H1 (cell line): ENCODE measurements around the gene POLR3H. TPM values are rescaled to one million over a fixed set of nuclear protein-coding genes. Genes with fewer than 3 reads are reported as not detected.
A peak's percentile ranks its signal among the peaks of the same experiment; 100 is the strongest.

Experiments
- CTCF ChIA-PET: fragments of 300-600 bp; sonication (Branson Sonifier 250); formaldehyde crosslinking; loops from one replicate; lab custom pipeline; 2021; ENCODE audit not compliant: partially characterized antibody; lab: Charles Lee
- POLR2A ChIA-PET: fragments of 300-600 bp; sonication (Branson Sonifier 250); formaldehyde crosslinking; loops from one replicate; lab custom pipeline; 2021; ENCODE audit warnings: inconsistent platforms; ENCODE audit not compliant: partially characterized antibody; lab: Charles Lee
- DNase-seq, 2 experiments: peaks; one replicate each; pipeline versions ENCODE4 v3.0.0 to v3.0.0-alpha.2; 2010 to 2022; ENCODE audit warnings: low spot score in 2 of 2, low read depth in 1 of 2, mixed read lengths in 1 of 2
- FAIRE-seq: peaks from 2 replicates; lab custom pipeline; 2011; peaks lifted over from hg19 to GRCh38; lab: Jason Lieb, UNC
- H2AFZ ChIP-seq: 2 replicates; pipeline ENCODE4 v1.8.1; 2012; ENCODE audit warnings: low read length, inconsistent platforms
- H2AK5ac ChIP-seq: 2 replicates; pipeline ENCODE4 v1.6.1; 2013; ENCODE audit warnings: low read depth, low read length
- H2BK120ac ChIP-seq: replicated peaks from 2 replicates; pipeline ENCODE3; 2013; ENCODE audit warnings: low read depth, low read length, inconsistent platforms
- H2BK12ac ChIP-seq: 2 replicates; pipeline ENCODE4 v1.6.1; 2013; ENCODE audit warnings: low read depth, low read length
- H2BK15ac ChIP-seq: 2 replicates; pipeline ENCODE4 v1.6.1; 2013; ENCODE audit warnings: low read length
- H2BK20ac ChIP-seq: 2 replicates; pipeline ENCODE4 v1.6.1; 2013; ENCODE audit warnings: low read length
- H2BK5ac ChIP-seq: 2 replicates; pipeline ENCODE4 v1.6.1; 2013; ENCODE audit warnings: low read depth, low read length
- H3K14ac ChIP-seq: 2 replicates; pipeline ENCODE4 v1.6.1; 2013; ENCODE audit warnings: inconsistent platforms; ENCODE audit not compliant: insufficient read length
- H3K18ac ChIP-seq: 2 replicates; pipeline ENCODE4 v1.6.1; 2013; ENCODE audit warnings: low read length; ENCODE audit errors: extremely low read depth
- H3K23ac ChIP-seq: 2 replicates; pipeline ENCODE4 v1.6.1; 2013; ENCODE audit warnings: inconsistent platforms; ENCODE audit not compliant: insufficient read length
- H3K23me2 ChIP-seq: 2 replicates; pipeline ENCODE4 v1.6.1; 2013; ENCODE audit warnings: low read depth, low read length
- H3K27ac ChIP-seq: 2 replicates; pipeline ENCODE4 v1.6.1; 2011; ENCODE audit warnings: low read depth, low read length, inconsistent platforms
- H3K27me3 ChIP-seq, 4 experiments: replicated peaks in 1 of 4; 1 replicate in 1 of 4; 2 replicates in 3 of 4; pipeline versions ENCODE4 v1.6.1 to v1.8.1; 2011 to 2013; ENCODE audit warnings: low read length in 3 of 4, mild to moderate bottlenecking in 3 of 4, inconsistent platforms in 2 of 4, mixed read lengths in 2 of 4, moderate library complexity in 1 of 4; ENCODE audit not compliant: control insufficient read depth in 3 of 4, insufficient read depth in 3 of 4; ENCODE audit errors: extremely low read depth in 1 of 4
- H3K36me3 ChIP-seq, 4 experiments: 2 replicates each; pipeline versions ENCODE4 v1.6.1 to v1.8.1; 2011 to 2013; ENCODE audit warnings: mild to moderate bottlenecking in 4 of 4, low read length in 3 of 4, moderate library complexity in 2 of 4, control low read depth in 1 of 4, inconsistent platforms in 1 of 4; ENCODE audit not compliant: insufficient read depth in 4 of 4, control insufficient read depth in 2 of 4
- H3K4ac ChIP-seq: replicated peaks from 2 replicates; pipeline ENCODE3; 2013; ENCODE audit warnings: low read length, low read depth, mixed read lengths, inconsistent platforms; ENCODE audit not compliant: insufficient read length
- H3K4me1 ChIP-seq, 4 experiments: replicated peaks in 1 of 4; 1 replicate in 1 of 4; 2 replicates in 3 of 4; pipeline versions ENCODE4 v1.6.1 to v1.8.1; 2011 to 2013; ENCODE audit warnings: low read length in 3 of 4, inconsistent platforms in 2 of 4, mixed read lengths in 1 of 4; ENCODE audit not compliant: insufficient read depth in 4 of 4, control insufficient read depth in 3 of 4
- H3K4me2 ChIP-seq, 2 experiments: 2 replicates each; pipeline versions ENCODE4 v1.6.1 to v1.8.1; 2011 to 2013; ENCODE audit warnings: low read depth in 2 of 2, low read length in 2 of 2, control low read depth in 1 of 2, inconsistent platforms in 1 of 2, mild to moderate bottlenecking in 1 of 2; ENCODE audit not compliant: insufficient read depth in 1 of 2
- H3K4me3 ChIP-seq, 4 experiments: fragments of 200-600, 300-600 bp in 1 of 4; sonication (generic), shearing (Covaris generic), sonication (Bioruptor Twin) in 1 of 4; 2 replicates each; pipeline versions ENCODE4 v1.5.1 to v1.8.1; 2011 to 2016; ENCODE audit warnings: low read length in 4 of 4, low read depth in 3 of 4, control low read depth in 2 of 4, inconsistent platforms in 2 of 4, mild to moderate bottlenecking in 2 of 4, mixed read lengths in 1 of 4, moderate library complexity in 1 of 4; ENCODE audit not compliant: insufficient read depth in 2 of 4; ENCODE audit errors: extremely low read depth in 1 of 4
- H3K56ac ChIP-seq: replicated peaks from 2 replicates; pipeline ENCODE3; 2013; ENCODE audit warnings: low read depth, mild to moderate bottlenecking, mixed read lengths, low read length, inconsistent platforms; ENCODE audit not compliant: insufficient read length
- H3K79me1 ChIP-seq: 2 replicates; pipeline ENCODE4 v1.6.1; 2013; ENCODE audit warnings: low read depth, low read length, control low read depth
- H3K79me2 ChIP-seq, 2 experiments: 2 replicates each; pipeline versions ENCODE4 v1.6.1 to v1.8.1; 2012 to 2013; ENCODE audit warnings: low read length in 2 of 2, mild to moderate bottlenecking in 2 of 2, inconsistent platforms in 1 of 2; ENCODE audit not compliant: insufficient read depth in 2 of 2, control insufficient read depth in 1 of 2
- H3K9ac ChIP-seq, 4 experiments: replicated peaks in 1 of 4; 1 replicate in 1 of 4; 2 replicates in 3 of 4; pipeline versions ENCODE4 v1.6.1 to v1.8.1; 2011 to 2013; ENCODE audit warnings: low read depth in 3 of 4, low read length in 3 of 4, control low read depth in 2 of 4, mild to moderate bottlenecking in 2 of 4, moderate library complexity in 2 of 4, inconsistent platforms in 1 of 4; ENCODE audit errors: extremely low read depth in 1 of 4
- H3K9me3 ChIP-seq, 2 experiments: 2 replicates each; pipeline versions ENCODE4 v1.6.1 to v1.8.1; 2012 to 2013; ENCODE audit warnings: mild to moderate bottlenecking in 2 of 2, moderate library complexity in 2 of 2, control low read depth in 1 of 2, inconsistent platforms in 1 of 2, low read depth in 1 of 2, low read length in 1 of 2, mixed read lengths in 1 of 2; ENCODE audit not compliant: insufficient read depth in 2 of 2
- H4K20me1 ChIP-seq, 2 experiments: replicated peaks in 1 of 2; 2 replicates each; pipeline versions ENCODE3 to v1.8.1; 2011 to 2013; ENCODE audit warnings: inconsistent platforms in 2 of 2, low read length in 2 of 2, mild to moderate bottlenecking in 1 of 2; ENCODE audit not compliant: insufficient read depth in 2 of 2, control insufficient read depth in 1 of 2
- H4K5ac ChIP-seq: 2 replicates; pipeline ENCODE4 v1.6.1; 2013; ENCODE audit warnings: low read length, low read depth, mixed read lengths, inconsistent platforms; ENCODE audit not compliant: insufficient read length
- H4K8ac ChIP-seq: 2 replicates; pipeline ENCODE4 v1.8.0; 2013; ENCODE audit warnings: mild to moderate bottlenecking, moderate library complexity, low read length, inconsistent platforms; ENCODE audit not compliant: insufficient read depth; ENCODE audit errors: extremely low read depth
- H4K91ac ChIP-seq: replicated peaks from 2 replicates; pipeline ENCODE3; 2013; ENCODE audit warnings: low read length, mixed read lengths, inconsistent platforms; ENCODE audit not compliant: insufficient read length
- POLR2A ChIP-seq, 2 experiments: IDR thresholded peaks; 1 replicate in 1 of 2; 2 replicates in 1 of 2; pipeline ENCODE4 v1.6.1; 2011; ENCODE audit warnings: low read depth in 2 of 2, low read length in 2 of 2, mild to moderate bottlenecking in 2 of 2; ENCODE audit errors: control extremely low read depth in 1 of 2
- RAD21 ChIP-seq, 2 experiments: IDR thresholded peaks in 1 of 2; conservative IDR thresholded peaks in 1 of 2; 2 replicates each; pipeline ENCODE4 v1.6.1; 2011; ENCODE audit warnings: low read depth in 2 of 2, low read length in 2 of 2, improper control_type of control experiment in 1 of 2, inconsistent platforms in 1 of 2, mild to moderate bottlenecking in 1 of 2, moderate library complexity in 1 of 2
- YY1 ChIP-seq: IDR thresholded peaks from 2 replicates; pipeline ENCODE4 v1.6.1; 2011; ENCODE audit warnings: low read depth, mild to moderate bottlenecking, low read length
- WGBS, 2 experiments: shearing (Covaris generic) in 1 of 2; methylation state at CpG; one replicate each; pipeline versions ENCODE4 v1.1.6 to v1.1.7; 2013 to 2015; ENCODE audit warnings: low lambda C conversion rate in 2 of 2, mixed read lengths in 2 of 2, inconsistent platforms in 1 of 2, low coverage in 1 of 2, missing lambda C conversion rate in 1 of 2; ENCODE audit not compliant: insufficient replicate concordance in 2 of 2, insufficient coverage in 1 of 2, insufficient read length in 1 of 2; ENCODE audit errors: extremely low coverage in 1 of 2, missing lambda C conversion rate in 1 of 2; 5-methylcytosine and 5-hydroxymethylcytosine counted together
- polyA plus RNA-seq, 7 experiments: library from polyadenylated mRNA; depleted of rRNA in 3 of 7; stranded (reverse) in 5 of 7; unstranded in 2 of 7; fragments of >200 nt in 5 of 7; fragments of 200-250 nt in 2 of 7; gene quantifications; 1 replicate in 5 of 7; 2 replicates in 1 of 7; 4 replicates in 1 of 7; pipeline versions ENCODE4 v1.2.1 to v1.2.3, GENCODE V29; 2011 to 2013; ENCODE audit warnings: missing spikeins in 2 of 7, mixed read lengths in 2 of 7
- total RNA-seq: library from RNA; stranded (reverse); fragmentation: NEBNext Ultra II Directional; extraction: Animal tissue kit (Norgen Biotek cat#: 25700); gene quantifications from 2 replicates; pipeline ENCODE4 v1.2.1, GENCODE V29; 2021
- TF ChIP-seq, protein P1 (sequence below), 3 experiments: IDR thresholded peaks; 1 replicate in 2 of 3; 2 replicates in 1 of 3; pipeline versions ENCODE4 v1.5.1 to v1.6.1; 2011; ENCODE audit warnings: low read length in 3 of 3, mild to moderate bottlenecking in 3 of 3, inconsistent platforms in 2 of 3, low read depth in 1 of 3, moderate library complexity in 1 of 3; ENCODE audit not compliant: insufficient read depth in 1 of 3; ENCODE audit errors: control extremely low read depth in 1 of 3

The POLR3H gene
- total and polyA plus RNA-seq, 2 of the 8 experiments (the other 6 are each of a cell fraction or from before 2014, with no cell fraction given) = 29.7 to 39.2 TPM

DNA sequence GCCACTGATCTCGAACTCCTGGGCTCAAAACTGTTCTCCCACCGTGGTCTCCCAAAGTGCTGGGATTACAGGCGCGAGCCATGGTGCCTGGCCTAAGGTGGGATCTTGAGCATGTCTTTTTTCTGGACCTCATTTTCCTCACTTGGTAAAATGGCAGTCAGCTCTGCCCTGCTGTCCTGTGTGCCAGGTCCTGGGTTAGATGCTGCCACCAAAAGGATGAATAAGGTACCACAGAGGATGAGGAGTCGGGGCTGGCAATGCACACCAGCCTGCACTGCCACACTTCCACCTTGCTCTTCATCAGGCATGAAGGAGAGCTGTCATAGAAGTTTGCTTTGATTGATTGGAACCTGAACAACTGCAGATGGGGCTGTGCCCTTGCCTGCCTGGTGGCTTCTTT, 43.1 kb downstream of the POLR3H start:
- Histone ChIP-seq H2BK5ac (no peak overlapping the region), H4K5ac (no peak overlapping the region), H2BK12ac (no peak overlapping the region), H4K8ac (no peak overlapping the region), H2BK15ac (no peak overlapping the region), H3K56ac (no peak overlapping the region), H3K23ac (no peak overlapping the region), H4K91ac (no peak overlapping the region), H3K27me3 (no peaks in the 10 kb centered on the region), H3K27ac (no peak overlapping the region), H4K20me1 (peaks cover 2 to 12% of the 10 kb centered on the region in 2 experiments), H3K23me2 (no peaks in the 10 kb centered on the region), H3K18ac (no peak overlapping the region), H2BK20ac (no peak overlapping the region), H2BK120ac (no peak overlapping the region), H3K79me1 (peaks cover 4% of the 10 kb centered on the region), H3K4me2 (no peak overlapping the region), H2AK5ac (no peak overlapping the region), H2AFZ (no peak overlapping the region), H3K9ac (no peak overlapping the region), H3K79me2 (peaks cover 0 to 12% of the 10 kb centered on the region in 2 experiments; a peak in 1 of 4 replicates), H3K9me3 (no peaks in the 10 kb centered on the region), H3K36me3 (peaks cover 0 to 11% (median 3%) of the 10 kb centered on the region in 4 experiments; a peak in 4 of 8 replicates), H3K4me3 (no peak overlapping the region), H3K4ac (no peak overlapping the region), H3K4me1 (no peaks in the 10 kb centered on the region), H3K14ac (no peak overlapping the region)
- 95% methylated on average over 5 of the region's 5 CpGs; no CpG with 5 or more reads in 1 of the 2 experiments for WGBS, 2 experiments
- POLR2A ChIA-PET = interaction anchor here (1.0 to 4.6 kb wide), 10 partner anchors 9 to 55 kb away, joined by 3 to 26 read pairs (median 8); partner anchors contain the start of genes ACO2, PHF5A and TOB2
- FAIRE-seq (no peak), DNase-seq (no peak)
- CTCF ChIA-PET = interaction anchor here (0.6 to 17.6 kb wide), 24 partner anchors 9 to 185 kb away, joined by 3 to 218 read pairs (median 4); no protein-coding TSS in a partner anchor
- TF ChIP-seq POLR2A (IDR thresholded peaks at IDR 0.05; ENCODE audit: control extremely low read depth in 1 of 2, low read depth in 2 of 2, low read length in 2 of 2) (no peak), RAD21 (IDR thresholded peaks at IDR 0.05 in 1 of 2, conservative IDR thresholded peaks at IDR 0.05 in 1 of 2; ENCODE audit: low read depth in 2 of 2, low read length in 2 of 2) (peak; percentile 75 to 78), YY1 (peak; percentile 88)
- TF ChIP-seq, protein P1, sequence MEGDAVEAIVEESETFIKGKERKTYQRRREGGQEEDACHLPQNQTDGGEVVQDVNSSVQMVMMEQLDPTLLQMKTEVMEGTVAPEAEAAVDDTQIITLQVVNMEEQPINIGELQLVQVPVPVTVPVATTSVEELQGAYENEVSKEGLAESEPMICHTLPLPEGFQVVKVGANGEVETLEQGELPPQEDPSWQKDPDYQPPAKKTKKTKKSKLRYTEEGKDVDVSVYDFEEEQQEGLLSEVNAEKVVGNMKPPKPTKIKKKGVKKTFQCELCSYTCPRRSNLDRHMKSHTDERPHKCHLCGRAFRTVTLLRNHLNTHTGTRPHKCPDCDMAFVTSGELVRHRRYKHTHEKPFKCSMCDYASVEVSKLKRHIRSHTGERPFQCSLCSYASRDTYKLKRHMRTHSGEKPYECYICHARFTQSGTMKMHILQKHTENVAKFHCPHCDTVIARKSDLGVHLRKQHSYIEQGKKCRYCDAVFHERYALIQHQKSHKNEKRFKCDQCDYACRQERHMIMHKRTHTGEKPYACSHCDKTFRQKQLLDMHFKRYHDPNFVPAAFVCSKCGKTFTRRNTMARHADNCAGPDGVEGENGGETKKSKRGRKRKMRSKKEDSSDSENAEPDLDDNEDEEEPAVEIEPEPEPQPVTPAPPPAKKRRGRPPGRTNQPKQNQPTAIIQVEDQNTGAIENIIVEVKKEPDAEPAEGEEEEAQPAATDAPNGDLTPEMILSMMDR (IDR thresholded peaks at IDR 0.05; ENCODE audit: control extremely low read depth in 1 of 3, insufficient read depth in 1 of 3, low read depth in 1 of 3, low read length in 3 of 3) = peak; percentile 57 to 64 (median 59)
